Measurements from ENCODE around the gene GALNT15. TPM values are rescaled to one million over a fixed set of nuclear protein-coding genes. Genes with fewer than 3 reads are reported as not detected.

The GALNT15 gene
- total RNA-seq, 2 donors from 2014 or later: 0.13 TPM; not detected in 1

DNA sequence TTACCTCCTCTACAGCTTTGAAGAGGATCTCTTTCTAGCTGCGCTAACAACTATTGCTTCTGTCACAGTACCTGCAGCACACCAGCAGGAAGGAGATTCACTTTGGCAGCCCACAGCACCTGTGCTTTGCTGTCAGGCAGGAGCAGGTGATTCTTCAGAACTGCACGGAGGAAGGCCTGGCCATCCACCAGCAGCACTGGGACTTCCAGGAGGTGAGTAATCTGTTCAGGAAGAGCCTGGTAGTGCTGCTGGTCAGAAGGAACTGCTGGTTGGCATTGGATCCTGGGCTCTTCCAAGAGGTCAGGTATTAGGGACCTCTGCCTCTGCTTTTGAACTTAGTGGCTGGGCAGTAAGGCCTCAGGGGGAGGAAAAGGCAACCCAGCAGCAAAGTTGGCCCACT is 48.1 kb downstream of the GALNT15 start:
- DNase-seq: no peak
- Histone ChIP-seq H3K4me3 (ENCODE audit: low read length) (no peak overlapping the region), H3K4me1 (ENCODE audit: control insufficient read depth, insufficient read depth, low read length) (no peaks in the 10 kb centered on the region), H3K9me3 (ENCODE audit: control insufficient read depth, low read length) (no peaks in the 10 kb centered on the region), H3K27me3 (ENCODE audit: control insufficient read depth, insufficient read depth, low read length, poor library complexity, severe bottlenecking) (no peaks in the 10 kb centered on the region), H3K9ac (ENCODE audit: extremely low read depth, low read length, poor library complexity, severe bottlenecking) (no peak overlapping the region), H3K27ac (ENCODE audit: low read depth, low read length) (no peak overlapping the region), H3K36me3 (ENCODE audit: control insufficient read depth, insufficient read depth, low read length) (no peaks in the 10 kb centered on the region)
- H3K9me3 Mint-ChIP-seq: no peaks in the 10 kb centered on the region
- WGBS, 2 experiments (ENCODE audit: insufficient coverage in 1 of 2, insufficient read length in 1 of 2): 90 to 96% methylated on average over 2 of the region's 2 CpGs
- TF ChIP-seq CTCF (conservative IDR thresholded peaks at IDR 0.05): no peak
- H3K36me3 Mint-ChIP-seq (ENCODE audit: low read depth): no peaks in the 10 kb centered on the region
- H3K27me3 Mint-ChIP-seq (ENCODE audit: insufficient read depth): peaks cover 8% of the 10 kb centered on the region
- H3K4me1 Mint-ChIP-seq: no peaks in the 10 kb centered on the region
- no peak overlapping the region for H3K4me3 Mint-ChIP-seq
- no peak overlapping the region for H3K27ac Mint-ChIP-seq

DNA sequence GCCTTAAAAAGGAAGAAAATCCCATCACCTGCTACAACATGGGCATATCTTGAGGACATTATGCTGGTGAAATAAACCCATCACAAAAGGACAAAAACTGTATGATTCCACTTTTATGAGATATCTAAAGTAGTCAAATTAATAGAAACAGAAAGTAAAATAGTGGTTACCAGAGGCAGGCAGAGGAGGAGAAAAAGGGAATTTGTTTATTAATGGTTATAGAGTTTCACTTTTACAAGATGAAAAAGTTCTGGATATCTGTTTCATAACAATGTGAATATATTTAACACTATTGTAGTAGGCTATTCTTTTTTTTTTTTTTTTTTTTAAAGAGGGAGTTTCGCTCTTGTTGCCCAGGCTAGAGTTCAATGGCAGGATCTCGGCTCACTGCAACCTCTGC is 49.8 kb downstream of the GALNT15 start:
- Mint-ChIP-seq H3K9me3 (no peaks in the 10 kb centered on the region), H3K36me3 (ENCODE audit: low read depth) (no peaks in the 10 kb centered on the region), H3K27me3 (ENCODE audit: insufficient read depth) (peaks cover 4% of the 10 kb centered on the region), H3K4me3 (no peak overlapping the region), H3K4me1 (no peaks in the 10 kb centered on the region), H3K27ac (no peak overlapping the region)
- no peak overlapping the region for H3K9ac ChIP-seq (ENCODE audit: extremely low read depth, low read length, poor library complexity, severe bottlenecking)
- no peaks in the 10 kb centered on the region for H3K9me3 ChIP-seq (ENCODE audit: control insufficient read depth, low read length)
- H3K36me3 ChIP-seq (ENCODE audit: control insufficient read depth, insufficient read depth, low read length): no peaks in the 10 kb centered on the region
- H3K27ac ChIP-seq (ENCODE audit: low read depth, low read length): no peak overlapping the region
- WGBS, 2 experiments (ENCODE audit: insufficient coverage in 1 of 2, insufficient read length in 1 of 2): 51 to 78% methylated on average over 2 of the region's 2 CpGs
- H3K27me3 ChIP-seq (ENCODE audit: control insufficient read depth, insufficient read depth, low read length, poor library complexity, severe bottlenecking): no peaks in the 10 kb centered on the region
- no peak overlapping the region for H3K4me3 ChIP-seq (ENCODE audit: low read length)
- no peak for TF ChIP-seq CTCF (conservative IDR thresholded peaks at IDR 0.05)
- H3K4me1 ChIP-seq (ENCODE audit: control insufficient read depth, insufficient read depth, low read length): no peaks in the 10 kb centered on the region
- no peak for DNase-seq

DNA sequence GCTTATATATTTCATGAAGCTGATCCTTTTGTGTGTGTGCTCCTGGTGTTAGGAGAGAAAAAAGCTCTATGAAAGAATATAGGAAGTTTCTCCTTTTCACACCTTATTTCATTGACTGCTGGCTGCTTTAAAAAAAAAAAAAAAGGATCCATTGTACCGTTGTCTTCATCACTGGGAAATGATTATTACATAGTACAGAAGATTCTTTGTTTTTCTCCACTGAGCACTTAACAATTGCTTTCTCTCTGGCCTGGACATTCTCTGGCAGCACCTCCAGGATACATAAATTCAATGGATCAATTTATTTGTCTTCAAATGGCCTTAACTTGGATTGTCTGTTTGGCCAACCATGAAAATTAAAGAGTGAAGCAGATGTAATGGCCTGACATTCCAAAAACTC is 53.1 kb downstream of the GALNT15 start:
- WGBS, 2 experiments (ENCODE audit: insufficient coverage in 1 of 2, insufficient read length in 1 of 2): 100% methylated on average over 1 of the region's 1 CpG; no CpG with 5 or more reads in 1 of the 2 experiments
- DNase-seq: no peak
- Histone ChIP-seq H3K9me3 (ENCODE audit: control insufficient read depth, low read length) (no peaks in the 10 kb centered on the region), H3K4me3 (ENCODE audit: low read length) (no peak overlapping the region), H3K4me1 (ENCODE audit: control insufficient read depth, insufficient read depth, low read length) (no peaks in the 10 kb centered on the region), H3K9ac (ENCODE audit: extremely low read depth, low read length, poor library complexity, severe bottlenecking) (no peak overlapping the region), H3K36me3 (ENCODE audit: control insufficient read depth, insufficient read depth, low read length) (no peaks in the 10 kb centered on the region), H3K27ac (ENCODE audit: low read depth, low read length) (no peak overlapping the region), H3K27me3 (ENCODE audit: control insufficient read depth, insufficient read depth, low read length, poor library complexity, severe bottlenecking) (no peaks in the 10 kb centered on the region)
- H3K27me3 Mint-ChIP-seq (ENCODE audit: insufficient read depth): peaks cover 3% of the 10 kb centered on the region
- no peaks in the 10 kb centered on the region for H3K4me1 Mint-ChIP-seq
- H3K27ac Mint-ChIP-seq: no peak overlapping the region
- H3K9me3 Mint-ChIP-seq: no peaks in the 10 kb centered on the region
- TF ChIP-seq CTCF (conservative IDR thresholded peaks at IDR 0.05): no peak
- H3K4me3 Mint-ChIP-seq: no peak overlapping the region
- H3K36me3 Mint-ChIP-seq (ENCODE audit: low read depth): no peaks in the 10 kb centered on the region

All from endodermal cell (in vitro differentiated cells).